ENCODE results near the gene LDLRAD4.

DNA sequence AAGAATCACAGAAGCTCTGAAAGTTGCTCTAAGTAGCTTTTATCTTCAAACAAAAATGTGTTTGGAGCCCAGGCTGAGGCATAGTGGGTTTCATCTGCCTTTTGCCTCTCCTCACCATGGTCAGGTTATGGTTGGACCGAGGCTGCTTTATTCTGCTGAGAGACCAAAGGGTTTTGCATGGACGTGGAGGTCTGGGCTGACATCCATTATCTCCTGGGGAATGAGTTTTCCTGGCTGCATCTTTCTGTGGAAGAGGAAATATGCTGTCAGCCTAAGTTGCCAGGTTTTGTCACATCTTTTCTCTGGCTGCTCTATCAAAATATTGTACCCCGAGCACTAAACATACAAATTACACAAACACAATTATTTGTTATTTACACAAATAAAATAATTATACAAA is 223.2 kb downstream of the LDLRAD4 start:
- TF ChIP-seq, protein P1, sequence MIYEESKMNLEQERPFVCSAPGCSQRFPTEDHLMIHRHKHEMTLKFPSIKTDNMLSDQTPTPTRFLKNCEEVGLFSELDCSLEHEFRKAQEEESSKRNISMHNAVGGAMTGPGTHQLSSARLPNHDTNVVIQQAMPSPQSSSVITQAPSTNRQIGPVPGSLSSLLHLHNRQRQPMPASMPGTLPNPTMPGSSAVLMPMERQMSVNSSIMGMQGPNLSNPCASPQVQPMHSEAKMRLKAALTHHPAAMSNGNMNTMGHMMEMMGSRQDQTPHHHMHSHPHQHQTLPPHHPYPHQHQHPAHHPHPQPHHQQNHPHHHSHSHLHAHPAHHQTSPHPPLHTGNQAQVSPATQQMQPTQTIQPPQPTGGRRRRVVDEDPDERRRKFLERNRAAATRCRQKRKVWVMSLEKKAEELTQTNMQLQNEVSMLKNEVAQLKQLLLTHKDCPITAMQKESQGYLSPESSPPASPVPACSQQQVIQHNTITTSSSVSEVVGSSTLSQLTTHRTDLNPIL (CRISPR knock-in tag; IDR thresholded peaks at IDR 0.05; ENCODE audit: low read depth): no peak
- no peak for TF ChIP-seq RARB (CRISPR knock-in tag; IDR thresholded peaks at IDR 0.05)
- no peak for TF ChIP-seq ISL1 (CRISPR knock-in tag; IDR thresholded peaks at IDR 0.05)
- TF ChIP-seq, protein P2, sequence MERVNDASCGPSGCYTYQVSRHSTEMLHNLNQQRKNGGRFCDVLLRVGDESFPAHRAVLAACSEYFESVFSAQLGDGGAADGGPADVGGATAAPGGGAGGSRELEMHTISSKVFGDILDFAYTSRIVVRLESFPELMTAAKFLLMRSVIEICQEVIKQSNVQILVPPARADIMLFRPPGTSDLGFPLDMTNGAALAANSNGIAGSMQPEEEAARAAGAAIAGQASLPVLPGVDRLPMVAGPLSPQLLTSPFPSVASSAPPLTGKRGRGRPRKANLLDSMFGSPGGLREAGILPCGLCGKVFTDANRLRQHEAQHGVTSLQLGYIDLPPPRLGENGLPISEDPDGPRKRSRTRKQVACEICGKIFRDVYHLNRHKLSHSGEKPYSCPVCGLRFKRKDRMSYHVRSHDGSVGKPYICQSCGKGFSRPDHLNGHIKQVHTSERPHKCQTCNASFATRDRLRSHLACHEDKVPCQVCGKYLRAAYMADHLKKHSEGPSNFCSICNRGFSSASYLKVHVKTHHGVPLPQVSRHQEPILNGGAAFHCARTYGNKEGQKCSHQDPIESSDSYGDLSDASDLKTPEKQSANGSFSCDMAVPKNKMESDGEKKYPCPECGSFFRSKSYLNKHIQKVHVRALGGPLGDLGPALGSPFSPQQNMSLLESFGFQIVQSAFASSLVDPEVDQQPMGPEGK (CRISPR knock-in tag; IDR thresholded peaks at IDR 0.05; ENCODE audit: borderline replicate concordance): no peak
- TF ChIP-seq ZNF8 (CRISPR knock-in tag; IDR thresholded peaks at IDR 0.05): no peak
- TF ChIP-seq TSHZ2 (CRISPR knock-in tag; IDR thresholded peaks at IDR 0.05): no peak
- no peak for TF ChIP-seq TOX (CRISPR knock-in tag; IDR thresholded peaks at IDR 0.05; ENCODE audit: borderline replicate concordance)
- TF ChIP-seq PPARA (CRISPR knock-in tag; IDR thresholded peaks at IDR 0.05; ENCODE audit: borderline replicate concordance): no peak
- no peak for TF ChIP-seq ZFP3 (CRISPR knock-in tag; IDR thresholded peaks at IDR 0.05)
- TF ChIP-seq GLIS3 (CRISPR knock-in tag; IDR thresholded peaks at IDR 0.05): no peak
- TF ChIP-seq BACH2 (CRISPR knock-in tag; IDR thresholded peaks at IDR 0.05; ENCODE audit: borderline replicate concordance): no peak

Data from SK-N-SH treated with all-trans-retinoic acid at 6 μM for 48 hours (cell line).